Skin epidermis (tissue), 12 donors: ENCODE measurements around the gene EMC8.

Experiments used
- H3K27ac ChIP-seq, 21 experiments: fragments of 200-600 bp; sonication (generic) in 11 of 21; one replicate each; pipeline ENCODE4 v1.5.0; 2020; ENCODE audit warnings: mild to moderate bottlenecking in 3 of 21, inconsistent platforms in 2 of 21, moderate library complexity in 2 of 21
- H3K4me3 ChIP-seq, 7 experiments: fragments of 200-600 bp; sonication (generic) in 2 of 7; one replicate each; pipeline ENCODE4 v1.5.0; 2020; ENCODE audit warnings: inconsistent platforms in 2 of 7, mild to moderate bottlenecking in 2 of 7, moderate library complexity in 1 of 7

The EMC8 gene

GRCh38 chr16:85835956-85836705 is 36.8 kb upstream of the EMC8 start:
- H3K27ac ChIP-seq = no peak overlapping the region

GRCh38 chr16:85835227-85835751 is 35.9 kb upstream of the EMC8 start:
- Histone ChIP-seq H3K27ac (no peak overlapping the region), H3K4me3 (no peak overlapping the region)

More at GRCh38 chr16:85835956-85836705, 36.8 kb upstream of the EMC8 start:
- H3K4me3 ChIP-seq = no peak overlapping the region

DNA sequence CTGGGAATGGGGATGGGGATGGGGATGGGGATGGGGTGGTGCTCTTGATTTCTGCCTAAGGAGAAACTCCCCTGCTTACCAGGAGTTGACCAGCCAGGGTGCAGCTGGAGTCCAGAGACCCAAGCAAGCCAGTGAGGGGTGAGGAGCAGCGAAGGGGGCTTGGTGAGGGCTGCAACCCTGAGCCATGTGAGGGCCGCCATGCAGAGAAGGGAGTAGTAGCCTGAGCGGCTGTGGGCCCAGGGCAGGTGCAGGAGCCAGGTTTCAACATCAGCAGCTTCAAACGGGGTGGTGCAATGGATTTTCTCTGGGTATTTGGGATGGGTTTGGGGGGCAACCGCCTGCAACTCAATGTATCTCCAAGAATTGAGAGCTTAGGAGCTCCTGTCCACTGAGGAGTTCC is 35.4 kb upstream of the EMC8 start:
- H3K4me3 ChIP-seq = no peak overlapping the region
- H3K27ac ChIP-seq = no peak overlapping the region

DNA sequence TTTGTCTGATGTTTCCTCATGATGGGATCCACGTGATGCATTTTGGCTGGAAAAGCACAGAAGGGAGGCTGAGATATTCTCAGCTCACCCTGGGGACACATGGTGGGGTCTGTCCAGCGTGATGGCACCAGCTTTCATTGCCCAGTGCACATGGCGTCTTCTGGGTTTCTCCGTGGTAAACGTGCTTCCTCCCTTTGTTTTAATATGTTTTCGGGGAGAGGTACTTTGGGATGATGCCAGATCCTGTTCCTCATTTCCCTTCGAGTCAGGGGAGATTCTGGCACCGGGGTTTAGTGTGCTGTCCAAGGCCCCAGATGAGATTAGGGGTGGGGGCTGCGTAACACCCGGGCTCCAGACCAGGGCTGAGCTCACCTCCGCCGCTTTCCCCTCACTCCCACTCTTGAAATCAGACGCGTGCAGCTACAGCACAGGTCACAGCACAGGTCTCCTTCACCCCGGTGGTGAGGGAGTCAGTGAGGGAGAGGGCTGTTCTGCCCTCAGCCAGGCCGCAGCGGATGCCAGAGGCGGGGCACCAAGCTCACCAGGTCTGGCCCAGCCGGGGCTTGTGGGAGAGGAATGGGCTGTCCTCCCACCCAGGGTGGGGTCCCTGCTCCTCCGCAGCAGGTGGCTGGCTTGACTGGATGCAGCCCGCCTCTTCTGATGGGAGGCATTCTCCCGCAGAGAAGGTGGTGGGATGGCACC is 34.0 kb upstream of the EMC8 start:
- H3K4me3 ChIP-seq = no peak overlapping the region
- no peak overlapping the region for H3K27ac ChIP-seq

DNA sequence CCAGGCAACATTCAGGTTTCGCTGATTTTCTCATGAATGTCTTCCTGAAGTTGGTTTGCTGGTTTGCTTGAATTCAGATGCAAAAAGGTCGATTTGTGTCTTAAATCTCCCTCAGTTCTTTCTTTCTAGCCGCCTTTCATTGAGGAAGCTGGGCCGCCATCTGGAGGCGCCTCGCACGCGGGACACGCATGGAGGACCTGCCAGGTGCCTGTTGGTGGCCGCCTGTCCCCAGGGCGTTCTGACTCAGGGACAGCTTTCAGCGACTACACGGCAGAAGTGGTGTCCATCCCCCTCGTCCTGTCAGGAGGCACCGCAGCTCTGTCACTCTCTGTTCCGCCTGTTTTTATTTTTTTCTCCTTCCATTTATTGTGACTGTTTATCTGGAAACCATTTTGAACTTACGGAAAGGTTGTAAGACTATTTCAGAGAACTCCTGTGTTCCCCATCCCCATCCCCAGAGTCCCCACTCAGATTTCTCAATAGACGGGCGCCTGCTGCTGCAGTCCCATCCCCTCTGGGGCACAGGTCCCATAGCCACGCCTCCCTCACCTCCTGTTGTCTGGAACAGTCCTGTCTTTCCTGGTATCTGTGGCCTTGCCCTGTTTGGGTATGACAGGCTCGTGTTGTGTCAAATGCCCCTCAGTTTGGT is 33.4 kb upstream of the EMC8 start:
- no peak overlapping the region for H3K4me3 ChIP-seq
- H3K27ac ChIP-seq = no peak overlapping the region

- Histone ChIP-seq H3K4me3 (no peak overlapping the region), H3K27ac (no peak overlapping the region)
Observed at GRCh38 chr16:85830821-85831220, 31.5 kb upstream of the EMC8 start.

DNA sequence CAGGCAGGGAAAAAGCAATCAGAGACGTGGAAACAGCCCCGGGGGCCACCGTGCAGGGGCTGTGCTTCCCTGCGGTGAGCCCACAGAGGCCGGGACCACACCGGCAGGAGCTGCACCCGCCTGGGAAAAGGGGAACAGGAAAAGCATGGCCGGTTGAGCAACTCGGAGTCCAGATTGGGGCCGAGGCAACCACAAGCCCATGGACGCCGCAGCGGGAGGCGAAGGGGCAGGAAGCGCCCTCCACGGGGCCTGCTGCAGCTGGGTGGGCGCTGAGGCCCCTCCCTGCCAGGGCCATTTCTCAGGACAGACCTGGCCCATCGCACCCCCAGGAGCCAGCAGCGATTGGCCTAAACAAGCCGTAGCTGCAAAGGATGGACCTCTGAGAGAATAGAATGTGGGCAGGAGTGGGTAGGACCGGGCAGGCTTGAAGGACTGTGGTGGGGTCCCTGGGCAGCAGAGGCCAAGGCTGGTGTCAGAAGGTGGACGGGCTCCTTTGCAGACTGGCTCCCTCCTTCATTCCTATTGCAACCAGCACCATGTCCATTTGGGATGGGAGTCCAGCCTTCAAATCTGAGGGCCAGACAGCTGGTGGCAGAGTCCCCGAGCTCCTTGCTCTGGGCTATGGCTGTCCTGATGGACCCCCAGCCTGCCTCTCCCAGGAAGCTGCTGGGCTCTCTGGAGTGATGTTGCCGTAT is 30.6 kb upstream of the EMC8 start:
- no peak overlapping the region for H3K4me3 ChIP-seq
- peak overlapping the region in 1 of 21 experiments; percentile 4 for H3K27ac ChIP-seq

- H3K4me3 ChIP-seq = no peak overlapping the region
- H3K27ac ChIP-seq = peak overlapping the region in 2 of 21 experiments; percentile 4 to 35
Observed at GRCh38 chr16:85829171-85829719, 29.9 kb upstream of the EMC8 start.

DNA sequence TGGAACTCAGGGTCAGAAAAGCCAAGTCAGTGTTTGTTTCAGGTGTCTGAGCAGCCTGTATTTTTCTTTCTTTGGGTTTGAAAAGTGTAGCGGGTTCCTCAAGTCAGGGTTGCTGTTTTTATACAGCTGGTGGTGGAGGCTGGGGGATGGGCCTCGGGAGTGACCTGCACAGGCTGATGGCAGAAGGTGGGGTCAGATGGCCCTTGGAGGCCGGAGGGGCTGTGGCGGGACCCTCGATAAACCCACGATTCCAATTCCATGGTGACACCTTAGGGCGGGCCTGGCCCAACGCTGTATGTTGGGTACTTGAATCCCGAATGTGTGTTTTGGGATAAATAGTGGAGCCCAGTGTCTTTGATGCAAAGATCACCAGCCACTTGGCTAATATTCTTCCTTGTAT is 28.8 kb upstream of the EMC8 start:
- no peak overlapping the region for H3K4me3 ChIP-seq
- no peak overlapping the region for H3K27ac ChIP-seq

GRCh38 chr16:85826686-85827247 is 27.4 kb upstream of the EMC8 start:
- Histone ChIP-seq H3K4me3 (no peak overlapping the region), H3K27ac (no peak overlapping the region)

GRCh38 chr16:85825326-85825725 is 26.0 kb upstream of the EMC8 start:
- H3K27ac ChIP-seq = no peak overlapping the region
- H3K4me3 ChIP-seq = no peak overlapping the region

- Histone ChIP-seq H3K27ac (no peak overlapping the region), H3K4me3 (no peak overlapping the region)
Observed at GRCh38 chr16:85824161-85825135, 25.1 kb upstream of the EMC8 start.

DNA sequence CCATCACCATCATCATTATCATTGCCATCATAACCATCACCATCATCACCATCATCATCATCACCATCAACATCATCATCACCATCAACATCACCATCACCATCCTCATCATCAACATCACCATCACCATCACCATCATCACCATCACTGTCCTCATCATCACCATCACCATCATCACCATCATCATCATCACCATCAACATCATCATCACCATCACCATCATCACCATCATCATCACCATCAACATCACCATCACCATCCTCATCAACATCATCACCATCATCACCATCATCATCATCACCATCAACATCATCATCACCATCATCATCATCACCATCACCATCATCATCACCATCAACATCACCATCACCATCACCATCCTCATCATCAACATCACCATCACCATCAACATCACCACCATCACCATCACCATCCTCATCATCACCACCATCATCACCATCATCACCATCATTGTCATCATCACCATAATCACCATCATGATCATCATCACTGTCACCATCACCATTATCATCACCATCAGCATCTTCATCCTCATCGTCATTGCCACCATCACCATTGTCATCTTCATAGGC is 24.1 kb upstream of the EMC8 start:
- Histone ChIP-seq H3K4me3 (no peak overlapping the region), H3K27ac (no peak overlapping the region)

DNA sequence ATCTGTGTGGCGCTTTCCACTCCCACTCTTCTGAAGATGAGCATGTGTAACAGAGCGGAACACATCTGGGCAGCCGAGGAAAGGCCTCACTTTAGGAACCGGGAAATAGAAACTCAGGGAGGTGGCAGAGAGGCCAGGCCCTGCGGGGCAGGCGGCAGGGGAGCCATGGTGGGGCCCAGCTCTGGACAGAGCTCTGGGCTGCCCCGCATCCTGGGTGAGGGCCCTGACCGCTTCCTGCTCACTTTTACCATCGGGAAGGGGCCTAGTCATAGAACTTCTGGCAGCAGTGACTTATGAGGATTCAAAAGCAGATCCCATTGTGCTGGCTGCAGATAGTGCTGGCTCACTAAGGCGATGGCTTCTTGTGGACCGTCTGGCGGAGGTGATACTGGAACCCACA is 22.8 kb upstream of the EMC8 start:
- Histone ChIP-seq H3K4me3 (no peak overlapping the region), H3K27ac (no peak overlapping the region)

DNA sequence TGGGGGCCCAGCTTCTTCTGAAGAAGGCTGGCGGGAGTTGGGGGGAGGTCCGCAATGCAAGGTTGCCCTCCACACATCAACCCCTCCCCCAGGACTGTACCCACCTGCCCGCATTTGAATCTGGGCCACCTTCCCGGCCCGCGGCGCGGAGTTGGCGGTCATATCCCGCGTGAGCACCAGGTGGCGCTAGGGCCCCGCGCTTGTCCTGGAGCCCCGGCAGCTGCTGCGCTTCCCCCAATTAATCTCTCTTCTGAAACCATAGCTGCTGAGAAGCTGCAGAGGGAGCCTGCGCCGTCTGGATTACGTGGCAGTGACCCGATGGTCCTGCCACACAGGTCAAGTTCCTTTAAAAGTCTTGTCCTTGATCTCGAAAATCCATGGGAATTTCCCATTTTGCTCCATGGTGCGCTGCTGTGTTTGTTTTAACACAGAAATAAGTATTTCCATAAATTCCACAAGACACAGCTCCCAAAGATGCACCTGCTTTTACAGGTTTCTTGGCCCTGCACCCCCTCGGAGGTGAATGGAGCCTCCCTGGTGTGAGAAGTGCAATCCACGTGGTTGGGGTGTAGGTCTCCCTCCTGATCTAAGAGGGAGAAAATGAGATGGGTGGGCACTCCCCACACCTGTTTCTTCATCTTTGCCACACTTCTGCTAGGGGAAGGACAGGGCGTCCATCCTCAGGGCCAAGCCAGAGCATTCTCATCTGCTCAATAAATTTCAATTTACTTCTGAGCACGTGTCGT is 22.2 kb upstream of the EMC8 start:
- no peak overlapping the region for H3K4me3 ChIP-seq
- H3K27ac ChIP-seq = no peak overlapping the region

- H3K4me3 ChIP-seq = no peak overlapping the region
- no peak overlapping the region for H3K27ac ChIP-seq
Observed at GRCh38 chr16:85820604-85821372, 21.4 kb upstream of the EMC8 start.

DNA sequence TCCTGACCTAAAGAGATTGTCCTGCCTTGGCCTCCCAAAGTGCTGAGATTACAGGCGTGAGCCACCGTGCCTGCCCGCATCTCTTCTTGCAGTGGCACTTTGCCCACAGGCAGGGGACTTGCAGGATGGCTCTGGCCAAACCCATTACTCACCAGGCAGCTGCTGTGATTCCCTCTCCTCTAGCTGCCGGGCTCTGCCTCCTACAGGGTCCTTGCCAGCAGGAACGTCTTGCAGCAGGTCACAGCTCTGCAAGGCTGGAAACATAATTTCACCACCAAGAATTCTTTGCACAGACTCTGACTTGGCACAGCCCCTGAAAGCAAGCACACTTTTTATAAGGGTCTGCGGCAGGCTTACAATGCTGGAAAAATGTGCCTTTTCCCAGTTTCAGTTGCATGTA is 20.4 kb upstream of the EMC8 start:
- H3K27ac ChIP-seq = no peak overlapping the region
- H3K4me3 ChIP-seq = no peak overlapping the region
